H9 (cell line): ENCODE measurements around the gene HECA. TPM values are rescaled to one million over a fixed set of nuclear protein-coding genes. Genes with fewer than 3 reads are reported as not detected.
"Not testable (repeated sequence)": the region's sequence is repeated elsewhere in the genome, so short reads cannot be mapped to it uniquely, and the experiment has no call there.

Source experiments
- DNase-seq: peaks from one replicate; pipeline ENCODE4 v3.0.0-alpha.2; 2017
- H2AFZ ChIP-seq: one replicate; pipeline ENCODE4 v1.6.1; 2013; ENCODE audit warnings: mild to moderate bottlenecking, low read length, control low read depth, moderate library complexity
- H2AK5ac ChIP-seq: 2 replicates; pipeline ENCODE4 v1.6.1; 2013; ENCODE audit warnings: low read length, control low read depth, mixed read lengths; ENCODE audit not compliant: insufficient read length
- H2BK120ac ChIP-seq: one replicate; pipeline ENCODE4 v1.6.1; 2013; ENCODE audit warnings: low read depth, mild to moderate bottlenecking, low read length, control low read depth, inconsistent platforms; ENCODE audit not compliant: poor library complexity, severe bottlenecking
- H2BK12ac ChIP-seq: 2 replicates; pipeline ENCODE4 v1.6.1; 2013; ENCODE audit warnings: low read length, control low read depth, mixed read lengths, low read depth; ENCODE audit not compliant: insufficient read length
- H2BK15ac ChIP-seq: 2 replicates; pipeline ENCODE4 v1.6.1; 2013; ENCODE audit warnings: low read depth, low read length, control low read depth
- H2BK20ac ChIP-seq: one replicate; pipeline ENCODE4 v1.6.1; 2013; ENCODE audit warnings: low read depth, mild to moderate bottlenecking, low read length, control low read depth, inconsistent platforms; ENCODE audit not compliant: poor library complexity, severe bottlenecking
- H2BK5ac ChIP-seq: 2 replicates; pipeline ENCODE4 v1.6.1; 2013; ENCODE audit warnings: low read length, control low read depth, mixed read lengths; ENCODE audit not compliant: insufficient read length
- H3K14ac ChIP-seq: 2 replicates; pipeline ENCODE4 v1.6.1; 2013; ENCODE audit warnings: low read length, control low read depth; ENCODE audit not compliant: insufficient read depth
- H3K18ac ChIP-seq: 2 replicates; pipeline ENCODE4 v1.6.1; 2013; ENCODE audit warnings: low read depth, mild to moderate bottlenecking, mixed read lengths, low read length, control low read depth; ENCODE audit not compliant: insufficient read length
- H3K23ac ChIP-seq: 2 replicates; pipeline ENCODE4 v1.6.1; 2013; ENCODE audit warnings: low read length, control low read depth, mixed read lengths, low read depth; ENCODE audit not compliant: insufficient read length
- H3K23me2 ChIP-seq: 2 replicates; pipeline ENCODE4 v1.6.1; 2013; ENCODE audit warnings: low read depth, mild to moderate bottlenecking, mixed read lengths, low read length, control low read depth; ENCODE audit not compliant: insufficient read length, poor library complexity, severe bottlenecking
- H3K27ac ChIP-seq: 2 replicates; pipeline ENCODE4 v1.5.1; 2013; ENCODE audit warnings: low read length, control low read depth, mixed read lengths, low read depth; ENCODE audit not compliant: insufficient read length
- H3K27me3 ChIP-seq: 2 replicates; pipeline ENCODE4 v1.6.1; 2013; ENCODE audit warnings: low read length, control low read depth, inconsistent platforms; ENCODE audit not compliant: insufficient read depth
- H3K4ac ChIP-seq: 2 replicates; pipeline ENCODE4 v1.6.1; 2013; ENCODE audit warnings: low read depth, mild to moderate bottlenecking, control low read depth, inconsistent platforms, low read length, moderate library complexity
- H3K4me1 ChIP-seq: 2 replicates; pipeline ENCODE4 v1.6.1; 2013; ENCODE audit warnings: low read length, control low read depth, inconsistent platforms; ENCODE audit not compliant: insufficient read depth
- H3K4me2 ChIP-seq: 2 replicates; pipeline ENCODE4 v1.6.1; 2013; ENCODE audit warnings: low read length, control low read depth, mixed read lengths; ENCODE audit not compliant: insufficient read length, insufficient read depth
- H3K56ac ChIP-seq: 2 replicates; pipeline ENCODE4 v1.6.1; 2013; ENCODE audit warnings: low read depth, mild to moderate bottlenecking, mixed read lengths, low read length, control low read depth; ENCODE audit not compliant: insufficient read length
- H3K79me1 ChIP-seq: 2 replicates; pipeline ENCODE4 v1.6.1; 2013; ENCODE audit warnings: low read depth, mild to moderate bottlenecking, moderate library complexity, low read length, control low read depth, inconsistent platforms; ENCODE audit not compliant: insufficient read depth, poor library complexity, severe bottlenecking
- H3K79me2 ChIP-seq: 2 replicates; pipeline ENCODE4 v1.6.1; 2013; ENCODE audit warnings: low read length, control low read depth, inconsistent platforms; ENCODE audit not compliant: insufficient read depth
- H3K9ac ChIP-seq: 2 replicates; pipeline ENCODE4 v1.6.1; 2013; ENCODE audit warnings: low read length, control low read depth, mixed read lengths; ENCODE audit not compliant: insufficient read length; ENCODE audit errors: extremely low read depth
- H3K9me3 ChIP-seq: one replicate; pipeline ENCODE4 v1.6.1; 2013; ENCODE audit warnings: low read depth, low read length, inconsistent platforms; ENCODE audit not compliant: control insufficient read depth
- H3T11ph ChIP-seq: one replicate; pipeline ENCODE4 v1.6.1; 2013; ENCODE audit warnings: mild to moderate bottlenecking, low read length, control low read depth, inconsistent platforms
- H4K20me1 ChIP-seq: one replicate; pipeline ENCODE4 v1.6.1; 2013; ENCODE audit not compliant: control insufficient read depth, insufficient read length, insufficient read depth
- H4K5ac ChIP-seq: 2 replicates; pipeline ENCODE4 v1.6.1; 2013; ENCODE audit warnings: low read depth, mild to moderate bottlenecking, mixed read lengths, low read length, control low read depth; ENCODE audit not compliant: insufficient read length
- H4K8ac ChIP-seq: replicated peaks from 2 replicates; pipeline ENCODE4 v1.6.1; 2013; ENCODE audit warnings: low read length, control low read depth, mixed read lengths, low read depth; ENCODE audit not compliant: insufficient read length
- H4K91ac ChIP-seq: 2 replicates; pipeline ENCODE4 v1.6.1; 2013; ENCODE audit warnings: low read depth, mild to moderate bottlenecking, moderate library complexity, mixed read lengths, low read length, control low read depth; ENCODE audit not compliant: insufficient read length
- H3K27ac Mint-ChIP-seq, 3 experiments: 2 replicates in 2 of 3; 3 replicates in 1 of 3; pipeline ENCODE4 v1.8.0; 2020 to 2021; ENCODE audit warnings: mixed read lengths in 3 of 3, mild to moderate bottlenecking in 1 of 3, moderate library complexity in 1 of 3
- H3K27me3 Mint-ChIP-seq: 2 replicates; pipeline ENCODE4 v1.8.0; 2021; ENCODE audit warnings: low read depth, mild to moderate bottlenecking, moderate library complexity, mixed read lengths
- H3K36me3 Mint-ChIP-seq, 3 experiments: 2 replicates in 2 of 3; 3 replicates in 1 of 3; pipeline ENCODE4 v1.8.0; 2020 to 2021; ENCODE audit warnings: low read depth in 3 of 3, mixed read lengths in 3 of 3; ENCODE audit not compliant: insufficient read depth in 1 of 3
- H3K4me1 Mint-ChIP-seq, 2 experiments: 2 replicates each; pipeline ENCODE4 v1.8.0; 2020; ENCODE audit warnings: mixed read lengths in 2 of 2
- H3K4me3 Mint-ChIP-seq, 2 experiments: 2 replicates in 1 of 2; 3 replicates in 1 of 2; pipeline ENCODE4 v1.8.0; 2020 to 2021; ENCODE audit warnings: mild to moderate bottlenecking in 2 of 2, mixed read lengths in 2 of 2, moderate library complexity in 1 of 2
- H3K9me3 Mint-ChIP-seq, 2 experiments: 2 replicates in 1 of 2; 3 replicates in 1 of 2; pipeline ENCODE4 v1.8.0; 2020; ENCODE audit warnings: mild to moderate bottlenecking in 2 of 2, mixed read lengths in 2 of 2, moderate library complexity in 1 of 2
- WGBS: extraction: QIAGEN DNeasy Blood & Tissue Kit; methylation state at CpG from one replicate; pipeline ENCODE4 v1.1.7; 2013; ENCODE audit warnings: missing lambda C conversion rate, low lambda C conversion rate, mixed read lengths; ENCODE audit not compliant: insufficient read length; ENCODE audit errors: extremely low coverage; 5-methylcytosine and 5-hydroxymethylcytosine counted together
- total RNA-seq: library from RNA; stranded (reverse); gene quantifications from 2 replicates; pipeline ENCODE4 v1.2.1, GENCODE V29; 2021

Gene HECA
- total RNA-seq, 1 experiment from 2014 or later = 4.8 TPM

DNA sequence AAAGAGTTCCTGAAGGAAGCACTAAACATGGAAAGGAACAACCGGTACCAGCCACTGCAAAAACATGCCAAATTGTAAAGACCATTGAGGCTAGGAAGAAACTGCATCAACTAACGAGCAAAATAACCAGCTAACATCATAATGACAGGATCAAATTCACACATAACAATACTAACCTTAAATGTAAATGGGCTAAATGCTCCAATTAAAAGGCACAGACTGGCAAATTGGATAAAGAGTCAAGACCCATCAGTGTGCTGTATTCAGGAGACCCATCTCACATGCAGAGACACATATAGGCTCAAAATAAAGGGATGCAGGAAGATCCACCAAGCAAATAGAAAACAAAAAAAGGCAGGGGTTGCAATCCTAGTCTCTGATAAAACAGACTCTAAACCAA, 77.6 kb downstream of the HECA start:
- H3K4ac ChIP-seq, H3K27me3 Mint-ChIP-seq, H3K79me2 ChIP-seq, H2BK120ac ChIP-seq, H3K4me1 Mint-ChIP-seq, H3K27ac Mint-ChIP-seq, H3K4me3 Mint-ChIP-seq, H2BK15ac ChIP-seq, H3K14ac ChIP-seq, H3K23ac ChIP-seq, DNase-seq, H4K8ac ChIP-seq, H4K5ac ChIP-seq, H2AK5ac ChIP-seq, H2BK5ac ChIP-seq, H3T11ph ChIP-seq, H3K23me2 ChIP-seq, H3K9ac ChIP-seq, H3K18ac ChIP-seq, H3K4me1 ChIP-seq, H2BK12ac ChIP-seq, H4K91ac ChIP-seq, H4K20me1 ChIP-seq, H3K4me2 ChIP-seq, H2AFZ ChIP-seq, H2BK20ac ChIP-seq, H3K56ac ChIP-seq, H3K9me3 ChIP-seq, H3K79me1 ChIP-seq, H3K27ac ChIP-seq, H3K27me3 ChIP-seq: not testable (repeated sequence)
- WGBS = no CpG with 5 or more reads among the region's 2 CpGs
- H3K36me3 Mint-ChIP-seq = peaks cover 21 to 37% (median 31%) of the 10 kb centered on the region in 3 experiments
- H3K9me3 Mint-ChIP-seq = peaks cover 41 to 48% of the 10 kb centered on the region in 2 experiments
